BJ (cell line): ENCODE data around the gene PSMC4. TPM values are rescaled to one million over a fixed set of nuclear protein-coding genes. Genes with fewer than 3 reads are reported as not detected.

Experiments
- CTCF ChIA-PET: fragments of 350-600 bp; formaldehyde crosslinking; extraction: SDS; loops from one replicate; lab custom pipeline; 2021; ENCODE audit warnings: antibody characterized with exemption, inconsistent platforms; lab: Yijun Ruan, JAX
- POLR2A ChIA-PET: fragments of 300-600 bp; sonication (Branson Sonifier 250); formaldehyde crosslinking; extraction: SDS; loops from one replicate; lab custom pipeline; 2021; ENCODE audit warnings: antibody characterized with exemption; lab: Charles Lee
- DNase-seq: peaks from one replicate; pipeline ENCODE4 v3.0.0-alpha.2; 2011; ENCODE audit warnings: low read depth
- H3K27me3 ChIP-seq: 2 replicates; pipeline ENCODE4 v1.6.0; 2011; ENCODE audit warnings: low read length; ENCODE audit not compliant: control insufficient read depth, insufficient read depth
- H3K36me3 ChIP-seq: 2 replicates; pipeline ENCODE4 v1.5.1; 2011; ENCODE audit warnings: low read length; ENCODE audit not compliant: control insufficient read depth, insufficient read depth
- H3K4me3 ChIP-seq: 2 replicates; pipeline ENCODE4 v1.5.1; 2011; ENCODE audit warnings: low read depth, mild to moderate bottlenecking, control low read depth, low read length
- polyA minus RNA-seq: library from RNA; depleted of rRNA, polyadenylated mRNA; stranded (reverse); fragments of >200 nt; gene quantifications from 2 replicates; pipeline ENCODE4 v1.2.3, GENCODE V29; 2011; rRNA and poly(A)+ RNA removed
- polyA plus RNA-seq: library from polyadenylated mRNA; depleted of rRNA; stranded (reverse); fragments of >200 nt; gene quantifications from 2 replicates; pipeline ENCODE4 v1.2.3, GENCODE V29; 2011; rRNA removed
- TF ChIP-seq, protein P1 (sequence below): IDR thresholded peaks from 2 replicates; pipeline ENCODE4 v1.5.1; 2011; ENCODE audit warnings: low read depth, mild to moderate bottlenecking, control low read depth, inconsistent platforms, low read length, moderate library complexity; ENCODE audit not compliant: insufficient read depth

The PSMC4 gene
- polyA plus RNA-seq, result 71.5 and 105 TPM in 2 replicates
- polyA minus RNA-seq, result 55.9 and 58.3 TPM in 2 replicates

DNA sequence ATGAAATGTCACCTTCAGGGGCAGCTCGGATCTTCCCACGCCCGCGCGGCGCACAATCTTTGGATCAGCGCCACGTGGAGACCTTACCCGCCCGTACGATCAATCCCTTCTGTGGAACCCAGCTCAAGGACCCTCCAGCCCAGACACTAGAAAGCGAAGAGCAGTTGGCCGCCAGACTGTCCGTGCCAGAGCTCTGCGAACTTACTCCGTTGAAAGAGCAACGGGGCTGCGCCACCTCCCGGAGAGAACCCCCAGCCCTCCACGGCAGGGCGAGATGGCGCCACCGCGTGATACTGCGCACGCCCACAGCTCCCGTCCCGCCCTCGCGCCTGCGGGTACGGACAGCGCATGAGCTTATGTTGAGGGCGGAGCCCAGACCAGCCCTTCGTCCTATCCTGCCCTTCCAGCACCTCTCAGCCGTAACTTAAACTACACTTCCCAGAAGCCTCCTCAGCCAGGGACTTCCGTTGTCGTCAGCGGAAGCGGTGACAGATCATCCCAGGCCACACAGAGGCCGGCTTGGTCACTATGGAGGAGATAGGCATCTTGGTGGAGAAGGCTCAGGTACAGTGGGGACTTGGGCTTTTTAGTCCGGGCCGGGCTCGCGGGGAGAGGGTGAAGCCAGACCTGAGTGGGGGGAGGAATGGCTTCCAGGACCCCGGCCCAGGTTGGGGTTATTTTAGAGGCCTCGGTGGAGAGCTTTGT, at the start of gene PSMC4:
PSMC4 (plus strand) TSS at position 491 of the 705 bp plus-strand sequence; CDS start at position 529, 38 bp downstream.
- Histone ChIP-seq H3K4me3 (peak within 1 kb of the TSS; percentile 93), H3K36me3 (peaks cover 16% of the 10 kb centered on the region), H3K27me3 (no peaks in the 10 kb centered on the region)
- ChIA-PET POLR2A (interaction anchor here (0.5 to 1.0 kb wide), 3 partner anchors 15 to 130 kb away, joined by 4 to 5 read pairs (median 4); no protein-coding TSS in a partner anchor), CTCF (interaction anchor here (0.8 to 2.7 kb wide), 7 partner anchors 9 to 178 kb away, joined by 3 to 20 read pairs (median 4); no protein-coding TSS in a partner anchor)
- TF ChIP-seq, protein P1, sequence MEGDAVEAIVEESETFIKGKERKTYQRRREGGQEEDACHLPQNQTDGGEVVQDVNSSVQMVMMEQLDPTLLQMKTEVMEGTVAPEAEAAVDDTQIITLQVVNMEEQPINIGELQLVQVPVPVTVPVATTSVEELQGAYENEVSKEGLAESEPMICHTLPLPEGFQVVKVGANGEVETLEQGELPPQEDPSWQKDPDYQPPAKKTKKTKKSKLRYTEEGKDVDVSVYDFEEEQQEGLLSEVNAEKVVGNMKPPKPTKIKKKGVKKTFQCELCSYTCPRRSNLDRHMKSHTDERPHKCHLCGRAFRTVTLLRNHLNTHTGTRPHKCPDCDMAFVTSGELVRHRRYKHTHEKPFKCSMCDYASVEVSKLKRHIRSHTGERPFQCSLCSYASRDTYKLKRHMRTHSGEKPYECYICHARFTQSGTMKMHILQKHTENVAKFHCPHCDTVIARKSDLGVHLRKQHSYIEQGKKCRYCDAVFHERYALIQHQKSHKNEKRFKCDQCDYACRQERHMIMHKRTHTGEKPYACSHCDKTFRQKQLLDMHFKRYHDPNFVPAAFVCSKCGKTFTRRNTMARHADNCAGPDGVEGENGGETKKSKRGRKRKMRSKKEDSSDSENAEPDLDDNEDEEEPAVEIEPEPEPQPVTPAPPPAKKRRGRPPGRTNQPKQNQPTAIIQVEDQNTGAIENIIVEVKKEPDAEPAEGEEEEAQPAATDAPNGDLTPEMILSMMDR, result peak; percentile 80
- peak; percentile 96 for DNase-seq

DNA sequence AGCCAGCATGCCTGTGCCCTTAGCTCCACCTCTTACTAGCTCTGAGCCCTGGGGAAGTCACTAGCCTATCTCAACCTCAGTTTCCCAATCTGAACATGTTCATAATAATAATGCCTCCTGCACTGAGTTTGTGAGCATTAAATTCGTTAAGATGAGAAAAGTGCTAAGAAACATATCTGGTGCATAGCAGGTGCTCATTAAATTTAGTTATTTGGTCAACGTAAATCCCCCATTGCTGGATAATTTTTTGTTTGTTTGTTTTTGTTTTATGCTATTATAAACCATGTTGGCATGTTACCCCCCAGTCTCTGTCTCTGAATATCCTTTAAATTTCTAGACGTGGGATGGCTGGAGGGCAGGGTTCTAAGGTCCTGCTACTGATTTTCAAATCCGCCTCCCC, 47.1 kb upstream of the PSMC4 start:
- Histone ChIP-seq H3K27me3 (no peaks in the 10 kb centered on the region; the same call in 1 of the 2 replicates), H3K4me3 (no peak overlapping the region), H3K36me3 (no peaks in the 10 kb centered on the region)
- ChIA-PET POLR2A (no interaction called here), CTCF (no interaction called here)
- TF ChIP-seq, protein P1, result no peak
- DNase-seq, result no peak

DNA sequence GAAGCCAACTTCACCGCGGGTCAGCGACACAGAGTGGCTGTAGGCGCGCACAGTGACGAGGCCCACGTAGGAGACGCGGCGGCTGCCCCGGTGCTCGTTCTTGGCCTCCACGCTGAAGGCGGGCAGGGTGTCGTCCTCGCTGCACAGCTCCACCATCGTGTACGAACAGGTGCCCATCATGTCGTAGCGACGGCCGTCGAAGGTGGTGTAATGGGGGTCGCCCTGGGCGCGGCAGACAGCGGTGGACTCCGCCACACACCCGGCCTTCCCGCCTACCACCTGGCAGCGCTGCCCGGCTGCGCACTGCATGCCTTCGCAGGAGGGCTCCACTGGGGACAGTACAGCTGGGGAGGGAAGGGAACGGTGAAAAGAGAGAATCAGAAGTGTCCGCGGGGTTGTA, 46.6 kb upstream of the PSMC4 start:
- Histone ChIP-seq H3K36me3 (no peaks in the 10 kb centered on the region), H3K27me3 (no peaks in the 10 kb centered on the region; the same call in 1 of the 2 replicates), H3K4me3 (no peak overlapping the region)
- DNase-seq, result no peak
- TF ChIP-seq, protein P1, result no peak
- POLR2A ChIA-PET, result no interaction called here
- CTCF ChIA-PET, result no interaction called here

DNA sequence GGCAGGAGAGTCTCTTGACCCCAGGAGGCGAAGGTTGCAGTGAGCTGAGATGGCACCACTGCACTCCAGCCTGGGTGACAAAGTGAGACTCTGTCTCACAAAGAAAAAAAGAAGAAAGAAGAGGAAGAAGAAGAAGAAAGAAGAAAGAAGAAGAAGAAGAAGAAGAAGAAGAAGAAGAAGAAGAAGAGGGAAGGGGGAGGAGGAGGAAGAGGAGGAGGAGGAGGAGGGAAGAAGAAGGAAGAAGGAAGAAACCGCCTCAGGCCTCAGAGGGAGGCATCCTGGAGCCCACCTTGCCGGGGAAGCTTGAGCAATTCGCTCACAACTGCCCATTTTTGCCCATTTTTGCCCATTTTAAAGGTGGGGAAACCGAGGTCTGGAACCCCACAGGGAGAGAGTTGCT, 46.0 kb upstream of the PSMC4 start:
- ChIA-PET CTCF (no interaction called here), POLR2A (no interaction called here)
- DNase-seq, result no peak
- Histone ChIP-seq H3K36me3 (no peaks in the 10 kb centered on the region), H3K4me3 (no peak overlapping the region), H3K27me3 (no peaks in the 10 kb centered on the region; the same call in 1 of the 2 replicates)
- TF ChIP-seq, protein P1, result no peak

DNA sequence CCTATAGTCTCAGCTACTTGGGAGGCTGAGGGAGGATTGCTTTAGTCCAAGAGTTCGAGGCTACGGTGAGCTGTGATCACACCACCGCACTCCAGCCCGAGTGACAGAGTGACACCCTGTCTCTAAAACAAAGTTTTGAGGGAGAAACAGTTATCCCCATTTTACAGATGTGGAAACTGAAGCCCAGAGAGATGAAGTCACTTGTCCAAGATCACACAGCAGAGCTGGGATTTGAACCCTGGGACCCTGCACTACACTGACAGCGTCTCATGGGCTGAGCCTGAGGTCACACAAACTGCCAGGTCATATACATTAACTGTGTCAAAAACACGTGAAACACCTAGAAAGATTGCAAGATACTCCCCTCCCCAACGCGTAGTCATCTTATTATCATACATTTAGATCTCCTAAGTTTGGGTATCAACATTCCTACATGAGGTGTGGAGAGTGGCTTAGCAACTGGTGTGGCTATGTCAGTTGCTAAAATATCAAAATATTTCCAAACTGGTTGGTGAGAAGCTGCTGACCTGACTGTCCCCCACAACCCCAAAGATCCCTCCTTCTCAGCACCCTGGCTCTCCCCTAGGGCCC, 44.7 kb upstream of the PSMC4 start:
- ChIA-PET CTCF (interaction anchor here (0.7 kb wide), 1 partner anchor 168 kb away, joined by 4 read pairs; no protein-coding TSS in a partner anchor), POLR2A (no interaction called here)
- no peak for DNase-seq
- TF ChIP-seq, protein P1, result no peak
- Histone ChIP-seq H3K4me3 (no peak overlapping the region), H3K27me3 (no peaks in the 10 kb centered on the region; the same call in 1 of the 2 replicates), H3K36me3 (no peaks in the 10 kb centered on the region)
